ENCODE data around the gene MRPL53. TPM values are rescaled to one million over a fixed set of nuclear protein-coding genes. Genes with fewer than 3 reads are reported as not detected.

The MRPL53 gene
- total and polyA plus RNA-seq, 2 of the 13 experiments (the other 11 are each of a cell fraction or from before 2014, with no cell fraction given) = 34.3 to 51.9 TPM

- TF ChIP-seq ZBED4 (CRISPR knock-in tag; IDR thresholded peaks at IDR 0.05; ENCODE audit: borderline replicate concordance) = no peak
- peak; percentile 95 for TF ChIP-seq AGO1 (IDR thresholded peaks at IDR 0.05; ENCODE audit: low read depth, low read length, poor library complexity, severe bottlenecking)
- TF ChIP-seq ZNF800 (CRISPR knock-in tag; IDR thresholded peaks at IDR 0.05) = no peak
- TF ChIP-seq ZNF33B (CRISPR knock-in tag; IDR thresholded peaks at IDR 0.05) = no peak
- peak; percentile 96 for TF ChIP-seq NFYB (CRISPR knock-in tag; IDR thresholded peaks at IDR 0.05)
- no peak for TF ChIP-seq SNAI1 (CRISPR knock-in tag; IDR thresholded peaks at IDR 0.05; ENCODE audit: borderline replicate concordance)
- TF ChIP-seq ZNF574 (CRISPR knock-in tag; IDR thresholded peaks at IDR 0.05) = peak; percentile 49
- no peak for TF ChIP-seq MEIS2 (CRISPR knock-in tag; IDR thresholded peaks at IDR 0.05)
- TF ChIP-seq PAX8 (CRISPR knock-in tag; IDR thresholded peaks at IDR 0.05; ENCODE audit: borderline replicate concordance) = no peak; the same call in 1 of the 2 replicates
- peak; percentile 99 for TF ChIP-seq RFXAP (CRISPR knock-in tag; IDR thresholded peaks at IDR 0.05; ENCODE audit: borderline replicate concordance)
- no peak for TF ChIP-seq MIER2 (CRISPR knock-in tag; IDR thresholded peaks at IDR 0.05)
- peak; percentile 9; the same call in 1 of the 2 replicates for TF ChIP-seq ISL2 (CRISPR knock-in tag; IDR thresholded peaks at IDR 0.05)
- no peak for TF ChIP-seq MTA1 (CRISPR knock-in tag; IDR thresholded peaks at IDR 0.05; ENCODE audit: borderline replicate concordance)
- TF ChIP-seq ZNF382 (CRISPR knock-in tag; IDR thresholded peaks at IDR 0.05; ENCODE audit: borderline replicate concordance) = no peak
- peak; percentile 31; the same call in 1 of the 2 replicates for TF ChIP-seq PHF8 (CRISPR knock-in tag; IDR thresholded peaks at IDR 0.05)
- peak; percentile 92 for TF ChIP-seq CREB1 (IDR thresholded peaks at IDR 0.05)
- TF ChIP-seq CREB1 (CRISPR knock-in tag; IDR thresholded peaks at IDR 0.05) = peak; percentile 97
- no peak for TF ChIP-seq ZNF580 (CRISPR knock-in tag; IDR thresholded peaks at IDR 0.05; ENCODE audit: borderline replicate concordance, low read depth)
- TF ChIP-seq MXD4 (CRISPR knock-in tag; IDR thresholded peaks at IDR 0.05) = no peak; the same call in 1 of the 2 replicates
- no peak for TF ChIP-seq CEBPG (CRISPR knock-in tag; IDR thresholded peaks at IDR 0.05)
- TF ChIP-seq ZMYM2 (CRISPR knock-in tag; IDR thresholded peaks at IDR 0.05) = no peak
- TF ChIP-seq RAD21 (CRISPR knock-in tag; IDR thresholded peaks at IDR 0.05) = 0 out of 2 replicates have a peak, but pooled peaks have one; percentile 26
Observed at GRCh38 chr2:74458132-74458937, 14.1 kb downstream of the MRPL53 start, which contains the start of gene WBP1 (continued).

Measured in HepG2 (cell line).